GM18870 (cell line): Measurements from ENCODE around the gene MYL1.

Experiments
- ATAC-seq: cut with Tn5 transposase; IDR thresholded peaks from one replicate; pipeline ENCODE4 v1.9.1; 2021; ENCODE audit warnings: moderate library complexity; ENCODE audit not compliant: unreplicated experiment

The MYL1 gene

DNA sequence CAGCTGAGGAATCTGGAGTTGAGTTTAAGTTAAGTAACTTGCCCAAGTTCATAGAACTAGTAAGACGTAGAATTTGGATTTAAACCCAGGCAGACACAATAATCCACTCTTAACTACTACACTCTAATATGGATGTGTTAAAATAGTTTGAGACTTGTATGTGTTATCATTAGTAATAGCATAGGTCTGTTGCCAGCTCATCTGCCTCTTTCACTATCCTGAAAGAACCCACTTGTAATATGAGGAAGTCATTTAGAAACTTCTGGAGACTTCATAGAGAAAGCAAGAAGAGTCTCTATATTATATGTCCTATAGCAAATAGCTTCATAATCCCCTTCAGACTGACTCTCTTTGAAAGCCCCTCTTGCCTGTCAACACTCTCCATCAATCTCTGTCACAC lies 46.7 kb downstream of the MYL1 start:
- ATAC-seq: peak; percentile 48

DNA sequence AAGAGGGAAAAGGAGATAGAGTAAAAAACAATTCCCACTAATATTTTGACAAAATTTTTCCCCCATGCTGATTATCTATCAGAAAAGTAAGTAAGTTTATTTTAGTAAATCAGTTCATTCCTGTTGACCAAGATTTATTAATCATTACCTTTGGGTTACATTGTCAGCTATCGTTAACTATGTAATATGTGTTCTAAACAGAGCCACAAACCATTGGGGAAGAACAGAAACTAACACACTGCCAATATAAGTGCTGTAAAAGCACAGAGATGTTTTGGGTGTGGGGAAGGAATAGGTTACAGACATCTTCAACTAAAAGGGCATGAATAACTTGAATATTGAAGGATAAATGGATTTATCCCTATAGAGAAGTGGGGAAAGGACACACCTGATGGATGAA lies 47.3 kb downstream of the MYL1 start:
- peak; percentile 52 for ATAC-seq

GRCh38 chr2:210264282-210264681 lies 50.7 kb downstream of the MYL1 start:
- no peak for ATAC-seq

DNA sequence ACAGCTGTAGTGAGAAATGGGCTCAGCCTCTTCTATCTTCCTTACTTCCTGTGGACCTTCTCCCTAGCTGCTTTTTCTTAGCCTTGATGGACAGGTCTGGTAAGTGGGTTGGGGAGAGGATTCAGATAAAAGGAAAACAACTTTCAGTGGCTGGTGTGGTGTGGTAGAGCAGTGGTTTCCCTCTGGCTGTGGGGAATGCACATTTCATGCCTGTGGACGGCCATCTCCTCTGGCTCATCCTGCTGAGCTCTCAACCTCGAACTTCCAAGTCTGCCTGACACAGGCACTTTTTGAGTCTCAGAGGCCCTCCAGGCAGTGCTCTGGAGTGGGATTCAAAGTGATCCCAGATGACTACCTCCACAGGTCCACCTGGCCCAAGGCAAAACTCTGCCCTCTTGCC lies 51.1 kb downstream of the MYL1 start:
- ATAC-seq: no peak

- no peak for ATAC-seq
Observed at GRCh38 chr2:210262036-210262435, 52.9 kb downstream of the MYL1 start.

DNA sequence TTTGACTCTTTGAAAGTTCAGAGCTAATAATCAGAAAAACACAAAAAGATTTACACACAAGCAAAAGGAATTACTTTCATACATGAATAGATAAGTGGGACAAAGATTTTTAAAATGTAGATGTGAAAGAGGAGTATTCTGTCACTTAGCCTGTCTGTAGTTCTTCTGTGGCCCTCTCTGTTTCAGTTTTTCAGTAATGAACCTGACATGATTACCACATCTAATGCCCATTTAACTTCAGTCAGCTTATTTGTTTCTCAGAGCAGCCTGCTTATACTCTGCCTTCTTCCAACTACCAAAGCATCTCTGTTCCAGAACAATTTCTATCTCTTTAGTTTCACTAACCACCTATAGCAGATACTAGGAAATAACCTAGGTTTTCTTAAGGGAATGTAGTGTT lies 55.3 kb downstream of the MYL1 start:
- ATAC-seq: no peak

- ATAC-seq: no peak
Observed at GRCh38 chr2:210252699-210253606, 62.0 kb downstream of the MYL1 start.

- ATAC-seq: no peak
Observed at GRCh38 chr2:210250622-210251021, 64.4 kb downstream of the MYL1 start.
